BLaER1 (cell line): ENCODE measurements around the gene DAD1.
A peak's percentile ranks its signal among the peaks of the same experiment; 100 is the strongest.
"Not testable (repeated sequence)": the region's sequence is repeated elsewhere in the genome, so short reads cannot be mapped to it uniquely, and the experiment has no call there.

Experiments used
- H3K27ac ChIP-seq: shearing (Covaris generic); formaldehyde crosslinking; 2 replicates; pipeline ENCODE4 v1.8.1; 2022
- H3K27me3 ChIP-seq: shearing (Covaris generic); formaldehyde crosslinking; 2 replicates; pipeline ENCODE4 v1.8.1; 2022
- H3K36me3 ChIP-seq: shearing (Covaris generic); formaldehyde crosslinking; 2 replicates; pipeline ENCODE4 v1.8.1; 2022
- H3K4me1 ChIP-seq: shearing (Covaris generic); formaldehyde crosslinking; 2 replicates; pipeline ENCODE4 v1.8.1; 2022
- H3K4me2 ChIP-seq: shearing (Covaris generic); formaldehyde crosslinking; 2 replicates; pipeline ENCODE4 v1.8.1; 2022
- H3K4me3 ChIP-seq: shearing (Covaris generic); formaldehyde crosslinking; 2 replicates; pipeline ENCODE4 v1.8.1; 2022
- H3K9ac ChIP-seq: shearing (Covaris generic); formaldehyde crosslinking; 2 replicates; pipeline ENCODE4 v1.8.1; 2022
- H3K9me3 ChIP-seq: shearing (Covaris generic); formaldehyde crosslinking; 2 replicates; pipeline ENCODE4 v1.8.1; 2022
- H4K20me1 ChIP-seq: shearing (Covaris generic); formaldehyde crosslinking; 2 replicates; pipeline ENCODE4 v1.8.1; 2022
- Cebpa-rat ChIP-seq: shearing (Covaris generic); IDR thresholded peaks from 2 replicates; pipeline ENCODE4 v1.8.1; 2022

The DAD1 gene

DNA sequence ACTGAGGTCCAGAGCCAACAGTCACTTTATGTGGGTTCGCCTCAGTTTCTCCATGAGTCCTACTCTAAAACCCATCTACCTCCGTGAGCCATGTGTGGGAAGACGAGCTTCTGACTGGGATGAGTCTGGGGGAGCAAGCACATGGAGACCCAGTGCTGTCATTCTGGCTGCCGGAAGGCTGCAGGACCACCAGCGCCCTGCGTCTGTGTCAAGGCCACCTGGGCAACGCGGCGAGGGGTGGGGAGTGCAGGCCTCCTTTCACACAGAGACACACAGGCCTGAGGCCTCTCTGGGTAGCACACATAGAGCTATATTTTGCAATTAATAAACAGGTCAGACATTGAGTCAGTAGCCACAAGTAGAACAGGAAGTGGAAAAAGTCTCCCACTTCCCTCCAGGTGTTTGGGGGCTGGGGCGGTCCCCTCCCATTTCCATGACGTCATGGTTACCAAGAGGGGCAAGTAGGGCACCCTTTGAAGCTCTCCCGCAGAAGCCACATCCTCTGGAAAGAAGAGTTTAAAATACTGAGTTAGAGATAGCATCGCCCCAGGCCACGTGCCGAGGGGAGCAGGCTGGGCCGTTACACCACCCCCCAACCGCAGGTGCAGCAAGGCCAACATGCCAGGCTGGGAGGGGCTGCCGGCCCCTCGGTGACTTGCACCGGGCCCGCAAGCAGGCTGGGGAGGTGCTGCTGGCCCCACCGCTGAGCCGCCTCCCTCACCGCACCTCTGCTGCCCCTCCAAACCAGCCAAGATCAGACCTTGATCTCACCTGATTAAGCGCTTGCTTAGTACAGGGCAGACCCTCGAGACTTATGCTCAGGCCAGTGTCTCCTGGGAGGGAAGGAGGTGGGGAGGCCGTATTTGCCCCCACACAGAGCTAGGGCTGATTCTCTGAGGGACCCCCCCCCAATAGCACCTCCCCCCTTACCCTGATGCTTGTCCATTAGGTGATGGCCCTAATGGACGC, 32.7 kb downstream of the DAD1 start:
- peak overlapping the region; percentile 100 for H3K27ac ChIP-seq
- peaks cover 90% of the 10 kb centered on the region for H3K4me1 ChIP-seq
- no peaks in the 10 kb centered on the region for H3K9me3 ChIP-seq
- H3K9ac ChIP-seq, result peak overlapping the region; percentile 99
- H3K36me3 ChIP-seq, result peaks cover 38% of the 10 kb centered on the region
- peak overlapping the region; percentile 93 for H3K4me2 ChIP-seq
- TF ChIP-seq Cebpa-rat, result peak; percentile 82
- H3K27me3 ChIP-seq, result no peaks in the 10 kb centered on the region
- peak overlapping the region; percentile 61 for H3K4me3 ChIP-seq
- H4K20me1 ChIP-seq, result no peaks in the 10 kb centered on the region

DNA sequence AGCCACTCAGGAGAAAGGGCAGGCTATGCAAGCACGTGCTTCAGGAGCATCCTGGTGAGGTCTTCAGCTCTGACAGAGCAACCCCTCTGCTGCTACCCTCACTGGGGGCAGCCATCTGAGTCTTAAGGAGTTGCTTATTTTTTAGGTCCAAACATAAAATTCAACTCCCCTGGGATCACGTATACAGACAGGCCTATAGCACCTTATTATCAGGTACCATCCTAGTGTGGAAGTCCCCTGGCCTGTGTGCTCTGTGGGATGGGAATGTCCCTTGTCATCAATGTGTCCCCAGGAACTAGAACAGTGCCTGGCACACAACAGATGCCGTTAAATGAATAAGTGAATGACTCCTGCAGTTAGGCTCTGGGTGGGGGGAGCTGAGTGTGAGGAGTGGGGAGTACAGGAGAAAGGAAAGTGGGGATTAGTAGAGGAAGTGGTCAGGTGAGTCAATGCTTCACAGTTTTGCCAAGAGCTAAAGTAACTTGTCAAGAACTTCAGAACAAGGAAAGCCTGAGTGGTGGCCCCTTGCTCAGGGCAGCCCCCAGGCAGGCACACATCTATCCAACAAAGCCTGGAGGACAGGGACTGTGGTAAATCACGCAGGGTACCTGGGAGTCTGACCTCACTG, 33.5 kb downstream of the DAD1 start:
- Histone ChIP-seq H4K20me1 (no peaks in the 10 kb centered on the region), H3K4me1 (peaks cover 90% of the 10 kb centered on the region), H3K36me3 (peaks cover 46% of the 10 kb centered on the region), H3K4me2 (peak overlapping the region; percentile 93), H3K9ac (peak overlapping the region; percentile 94), H3K27me3 (no peaks in the 10 kb centered on the region), H3K27ac (peak overlapping the region; percentile 100), H3K4me3 (0 out of 2 replicates have a peak overlapping the region, but pooled peaks have one; percentile 6), H3K9me3 (no peaks in the 10 kb centered on the region)
- TF ChIP-seq Cebpa-rat, result no peak

- TF ChIP-seq Cebpa-rat, result no peak
- no peaks in the 10 kb centered on the region for H4K20me1 ChIP-seq
- H3K9me3 ChIP-seq, result no peaks in the 10 kb centered on the region
- no peaks in the 10 kb centered on the region for H3K27me3 ChIP-seq
- H3K4me1 ChIP-seq, result peaks cover 90% of the 10 kb centered on the region
- no peak overlapping the region for H3K4me3 ChIP-seq
- H3K4me2 ChIP-seq, result peak overlapping the region; percentile 93
- peak overlapping the region; percentile 94 for H3K9ac ChIP-seq
- peaks cover 50% of the 10 kb centered on the region for H3K36me3 ChIP-seq
- peak overlapping the region; percentile 100 for H3K27ac ChIP-seq
Observed at GRCh38 chr14:22554498-22555383, 34.3 kb downstream of the DAD1 start.

GRCh38 chr14:22553861-22554497, 35.0 kb downstream of the DAD1 start:
- not testable (repeated sequence) for H4K20me1 ChIP-seq, H3K4me3 ChIP-seq
- peaks cover 90% of the 10 kb centered on the region for H3K4me1 ChIP-seq

DNA sequence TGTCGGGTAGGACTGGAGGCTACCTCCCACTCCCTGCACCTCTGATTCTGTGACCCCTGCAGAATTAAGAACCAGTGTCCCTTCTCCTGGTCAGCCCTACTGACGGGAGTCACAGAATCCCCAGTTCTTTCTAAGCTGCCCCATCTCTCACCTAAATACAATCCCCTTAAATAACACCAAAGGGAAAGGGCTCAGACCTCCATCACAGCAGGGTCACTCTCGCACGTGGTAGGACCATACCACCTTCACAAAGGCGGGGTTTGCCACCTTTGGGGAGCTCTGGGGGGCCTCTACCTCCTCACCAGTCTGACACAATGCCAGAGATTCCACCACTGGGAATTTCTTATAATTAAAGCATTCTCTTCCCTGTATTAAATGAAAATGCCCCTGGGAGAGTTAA, 35.6 kb downstream of the DAD1 start:
- H4K20me1 ChIP-seq, result no peaks in the 10 kb centered on the region
- H3K9ac ChIP-seq, result peak overlapping the region; percentile 94
- H3K9me3 ChIP-seq, result no peaks in the 10 kb centered on the region
- H3K4me3 ChIP-seq, result no peak overlapping the region
- H3K27me3 ChIP-seq, result no peaks in the 10 kb centered on the region
- peak overlapping the region; percentile 100 for H3K27ac ChIP-seq
- H3K36me3 ChIP-seq, result peaks cover 59% of the 10 kb centered on the region
- H3K4me1 ChIP-seq, result peaks cover 90% of the 10 kb centered on the region
- TF ChIP-seq Cebpa-rat, result no peak
- H3K4me2 ChIP-seq, result peak overlapping the region; percentile 93

More at GRCh38 chr14:22553861-22554497, 35.0 kb downstream of the DAD1 start:
- H3K4me2 ChIP-seq, result peak overlapping the region; percentile 93
- not testable (repeated sequence) for H3K9me3 ChIP-seq, H3K27me3 ChIP-seq
- H3K9ac ChIP-seq, result peak overlapping the region; percentile 94
- H3K27ac ChIP-seq, result peak overlapping the region; percentile 100
- H3K36me3 ChIP-seq, result peaks cover 56% of the 10 kb centered on the region

DNA sequence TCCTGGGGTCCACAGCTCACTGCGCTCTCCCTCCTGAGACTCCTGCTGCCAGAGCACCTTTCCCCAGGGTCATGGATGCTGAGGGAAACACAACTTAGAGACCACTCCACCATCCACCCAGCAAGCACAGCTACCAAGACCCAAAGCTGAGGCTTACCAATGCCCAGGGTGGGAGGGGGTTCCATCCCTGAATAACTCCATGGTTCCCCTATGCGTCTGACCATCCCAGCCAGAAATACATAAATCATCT, 36.3 kb downstream of the DAD1 start:
- H3K9me3 ChIP-seq, result no peaks in the 10 kb centered on the region
- H3K4me3 ChIP-seq, result no peak overlapping the region
- H3K27ac ChIP-seq, result peak overlapping the region; percentile 100
- H3K9ac ChIP-seq, result peak overlapping the region; percentile 94
- peaks cover 4% of the 10 kb centered on the region; the same call in 1 of the 2 replicates for H4K20me1 ChIP-seq
- peaks cover 66% of the 10 kb centered on the region for H3K36me3 ChIP-seq
- peaks cover 90% of the 10 kb centered on the region for H3K4me1 ChIP-seq
- H3K4me2 ChIP-seq, result peak overlapping the region; percentile 93
- TF ChIP-seq Cebpa-rat, result no peak
- H3K27me3 ChIP-seq, result no peaks in the 10 kb centered on the region

GRCh38 chr14:22552001-22552826, 36.8 kb downstream of the DAD1 start:
- no peak overlapping the region; the same call in 1 of the 2 replicates for H3K4me3 ChIP-seq
- H3K9me3 ChIP-seq, result no peaks in the 10 kb centered on the region
- H3K9ac ChIP-seq, result peak overlapping the region; percentile 94
- no peak for TF ChIP-seq Cebpa-rat
- no peaks in the 10 kb centered on the region for H3K27me3 ChIP-seq
- H3K4me1 ChIP-seq, result peaks cover 90% of the 10 kb centered on the region
- H4K20me1 ChIP-seq, result peaks cover 5% of the 10 kb centered on the region; the same call in 1 of the 2 replicates
- H3K36me3 ChIP-seq, result peaks cover 71% of the 10 kb centered on the region
- peak overlapping the region; percentile 100 for H3K27ac ChIP-seq
- H3K4me2 ChIP-seq, result peak overlapping the region; percentile 93

GRCh38 chr14:22551605-22551997, 37.4 kb downstream of the DAD1 start:
- Histone ChIP-seq H3K9me3 (no peaks in the 10 kb centered on the region), H3K27me3 (no peaks in the 10 kb centered on the region), H3K4me3 (peak overlapping the region; percentile 60), H3K27ac (peak overlapping the region; percentile 100), H4K20me1 (peaks cover 11% of the 10 kb centered on the region; the same call in 1 of the 2 replicates), H3K36me3 (peaks cover 78% of the 10 kb centered on the region), H3K4me2 (peak overlapping the region; percentile 93), H3K4me1 (peaks cover 95% of the 10 kb centered on the region), H3K9ac (peak overlapping the region; percentile 94)
- no peak for TF ChIP-seq Cebpa-rat
